SU-DHL-6 (cell line): ENCODE results near the gene ZSWIM3.

ENCODE experiments used
- CTCF ChIP-seq: fragments of 200-600 bp; sonication (generic); IDR thresholded peaks from one replicate; pipeline ENCODE4 v1.5.1; 2017; ENCODE audit warnings: antibody characterized with exemption, mild to moderate bottlenecking, low read length, moderate library complexity; ENCODE audit not compliant: insufficient read depth, poor library complexity, severe bottlenecking
- EZH2phosphoT487 ChIP-seq: fragments of 200-600 bp; sonication (generic), shearing (Covaris generic); conservative IDR thresholded peaks from 2 replicates; pipeline ENCODE4 v1.6.1; 2018; ENCODE audit warnings: mild to moderate bottlenecking, antibody characterized with exemption, low read length, moderate library complexity, mixed read lengths

- no peak for TF ChIP-seq CTCF
- TF ChIP-seq EZH2phosphoT487 = no peak
These were observed 22.6 kb upstream of the ZSWIM3 start for GRCh38 chr20:45834797-45835161.
